GM18873 (cell line): ENCODE results near the gene SPRING1.
A peak's percentile ranks its signal among the peaks of the same experiment; 100 is the strongest.
"Not testable (repeated sequence)": the region's sequence is repeated elsewhere in the genome, so short reads cannot be mapped to it uniquely, and the experiment has no call there.

Source experiments
- ATAC-seq: cut with Tn5 transposase; IDR thresholded peaks from one replicate; pipeline ENCODE4 v1.9.1; 2021; ENCODE audit warnings: mild to moderate bottlenecking, moderate library complexity, moderate number of reproducible peaks; ENCODE audit not compliant: unreplicated experiment, low FRiP score

SPRING1 gene

GRCh38 chr12:116737774-116738657 lies at the start of gene SPRING1, which contains the start of gene RNFT2:
Gene SPRING1 (minus strand): TSS chr12:116738069. CDS start chr12:116737900, 169 bp downstream.
Gene RNFT2 (plus strand): TSS chr12:116738315. CDS start chr12:116740498, 2,183 bp downstream.
- ATAC-seq: peak; percentile 97

GRCh38 chr12:116784238-116784612 lies 46.4 kb upstream of the SPRING1 start:
- ATAC-seq: no peak

GRCh38 chr12:116783525-116784237 lies 45.8 kb upstream of the SPRING1 start:
- ATAC-seq: no peak

GRCh38 chr12:116780942-116781341 lies 43.1 kb upstream of the SPRING1 start:
- no peak for ATAC-seq

- no peak for ATAC-seq
Observed at GRCh38 chr12:116779597-116779996, 41.7 kb upstream of the SPRING1 start.

- ATAC-seq: no peak
Observed at GRCh38 chr12:116777245-116777644, 39.4 kb upstream of the SPRING1 start.

- no peak for ATAC-seq
Observed at GRCh38 chr12:116774020-116774419, 36.2 kb upstream of the SPRING1 start.

GRCh38 chr12:116773276-116773731 lies 35.4 kb upstream of the SPRING1 start:
- ATAC-seq: no peak

- ATAC-seq: no peak
Observed at GRCh38 chr12:116771651-116772050, 33.8 kb upstream of the SPRING1 start.

- no peak for ATAC-seq
Observed at GRCh38 chr12:116766746-116767145, 28.9 kb upstream of the SPRING1 start.

- ATAC-seq: no peak
Observed at GRCh38 chr12:116766285-116766684, 28.4 kb upstream of the SPRING1 start.

- ATAC-seq: no peak
Observed at GRCh38 chr12:116765271-116765670, 27.4 kb upstream of the SPRING1 start.

GRCh38 chr12:116761499-116761898 lies 23.6 kb upstream of the SPRING1 start:
- no peak for ATAC-seq

GRCh38 chr12:116760622-116761020 lies 22.8 kb upstream of the SPRING1 start:
- ATAC-seq: no peak

GRCh38 chr12:116759783-116760621 lies 22.1 kb upstream of the SPRING1 start:
- no peak for ATAC-seq

GRCh38 chr12:116754783-116755182 lies 16.9 kb upstream of the SPRING1 start:
- ATAC-seq: not testable (repeated sequence)

GRCh38 chr12:116754097-116754496 lies 16.2 kb upstream of the SPRING1 start:
- ATAC-seq: not testable (repeated sequence)

- no peak for ATAC-seq
Observed at GRCh38 chr12:116750298-116750697, 12.4 kb upstream of the SPRING1 start.

- ATAC-seq: no peak
Observed at GRCh38 chr12:116749884-116750283, 12.0 kb upstream of the SPRING1 start.

- no peak for ATAC-seq
Observed at GRCh38 chr12:116745554-116745953, 7.7 kb upstream of the SPRING1 start.
